ENCODE data around the gene YBX3.
A peak's percentile ranks its signal among the peaks of the same experiment; 100 is the strongest.
"Not testable (repeated sequence)": the region's sequence is repeated elsewhere in the genome, so short reads cannot be mapped to it uniquely, and the experiment has no call there.

YBX3 gene

DNA sequence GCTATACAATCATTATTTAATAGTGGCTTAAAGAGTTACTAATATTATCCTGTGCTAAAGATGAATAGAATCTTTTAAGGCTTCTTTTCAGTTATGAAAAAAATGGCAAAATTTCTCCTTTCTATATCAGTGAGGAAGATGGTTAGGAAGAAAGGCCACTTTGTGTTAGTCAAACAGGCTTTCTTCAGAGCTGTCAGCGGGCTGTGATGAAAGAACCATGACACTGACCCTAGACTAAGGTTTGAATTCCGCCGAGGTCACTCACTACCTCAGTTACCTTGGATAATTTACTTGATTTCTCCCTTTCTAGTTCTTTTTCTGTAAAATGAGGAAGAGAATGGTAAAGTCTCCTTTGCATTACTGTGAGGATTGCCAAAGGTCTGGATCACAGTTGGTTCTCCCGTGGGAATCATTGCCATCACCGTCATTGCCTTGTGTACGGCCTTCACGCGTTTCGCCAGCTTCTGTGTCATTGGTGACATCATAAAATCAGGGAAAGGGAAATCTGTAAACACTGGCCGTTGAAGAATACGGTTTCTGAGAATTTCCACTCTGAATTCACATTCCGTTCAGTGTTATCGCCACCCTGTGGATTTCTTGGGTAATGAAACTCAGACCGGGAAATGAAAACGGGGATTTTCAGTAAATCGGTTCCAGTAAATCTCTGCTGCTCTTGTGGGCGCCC lies 26.7 kb upstream of the YBX3 start:
- TF ChIP-seq, protein P1, sequence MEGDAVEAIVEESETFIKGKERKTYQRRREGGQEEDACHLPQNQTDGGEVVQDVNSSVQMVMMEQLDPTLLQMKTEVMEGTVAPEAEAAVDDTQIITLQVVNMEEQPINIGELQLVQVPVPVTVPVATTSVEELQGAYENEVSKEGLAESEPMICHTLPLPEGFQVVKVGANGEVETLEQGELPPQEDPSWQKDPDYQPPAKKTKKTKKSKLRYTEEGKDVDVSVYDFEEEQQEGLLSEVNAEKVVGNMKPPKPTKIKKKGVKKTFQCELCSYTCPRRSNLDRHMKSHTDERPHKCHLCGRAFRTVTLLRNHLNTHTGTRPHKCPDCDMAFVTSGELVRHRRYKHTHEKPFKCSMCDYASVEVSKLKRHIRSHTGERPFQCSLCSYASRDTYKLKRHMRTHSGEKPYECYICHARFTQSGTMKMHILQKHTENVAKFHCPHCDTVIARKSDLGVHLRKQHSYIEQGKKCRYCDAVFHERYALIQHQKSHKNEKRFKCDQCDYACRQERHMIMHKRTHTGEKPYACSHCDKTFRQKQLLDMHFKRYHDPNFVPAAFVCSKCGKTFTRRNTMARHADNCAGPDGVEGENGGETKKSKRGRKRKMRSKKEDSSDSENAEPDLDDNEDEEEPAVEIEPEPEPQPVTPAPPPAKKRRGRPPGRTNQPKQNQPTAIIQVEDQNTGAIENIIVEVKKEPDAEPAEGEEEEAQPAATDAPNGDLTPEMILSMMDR (IDR thresholded peaks at IDR 0.05; ENCODE audit: insufficient read depth, missing control alignments), result peak; percentile 98
- peak; percentile 44 for FAIRE-seq
- peak; percentile 34 for DNase-seq (ENCODE audit: insufficient read length, low spot score)

DNA sequence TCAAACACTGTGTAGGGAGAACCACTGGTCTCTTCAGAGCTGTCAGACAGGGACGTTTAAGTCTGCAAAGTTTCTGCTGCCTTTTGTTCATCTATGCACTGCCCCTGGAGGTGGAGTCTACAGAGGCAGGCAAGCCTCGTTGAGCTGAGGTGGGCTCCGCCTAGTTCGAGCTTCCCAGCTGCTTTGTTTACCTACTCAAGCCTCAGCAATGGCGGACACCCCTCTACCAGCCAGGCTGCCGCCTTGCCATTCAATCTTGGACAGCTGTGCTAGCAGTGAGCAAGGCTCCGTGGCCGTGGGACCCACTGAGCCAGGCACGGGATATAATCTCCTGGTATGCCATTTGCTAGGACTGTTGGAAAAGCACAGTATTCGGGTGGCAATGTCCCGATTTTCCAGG lies 24.6 kb upstream of the YBX3 start:
- FAIRE-seq (no peak), DNase-seq (ENCODE audit: insufficient read length, low spot score) (no peak)
- TF ChIP-seq, protein P1 (IDR thresholded peaks at IDR 0.05; ENCODE audit: insufficient read depth, missing control alignments), result no peak

DNA sequence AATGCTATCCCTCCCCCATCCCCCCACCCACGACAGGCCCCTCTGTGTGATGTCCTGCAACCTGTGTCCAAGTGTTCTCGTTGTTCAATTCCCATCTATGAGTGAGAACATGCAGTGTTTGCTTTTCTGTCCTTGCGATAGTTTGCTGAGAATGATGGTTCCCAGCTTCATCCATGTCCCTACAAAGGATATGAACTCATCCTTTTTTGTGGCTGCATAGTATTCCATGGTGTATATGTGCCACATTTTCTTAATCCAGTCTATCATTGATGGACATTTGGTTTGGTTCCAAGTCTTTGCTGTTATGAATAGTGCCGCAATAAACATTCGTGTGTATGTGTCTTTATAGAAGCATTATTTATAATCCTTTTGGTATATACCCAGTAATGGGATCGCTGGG lies 20.3 kb upstream of the YBX3 start:
- FAIRE-seq; DNase-seq (ENCODE audit: insufficient read length, low spot score): not testable (repeated sequence)

DNA sequence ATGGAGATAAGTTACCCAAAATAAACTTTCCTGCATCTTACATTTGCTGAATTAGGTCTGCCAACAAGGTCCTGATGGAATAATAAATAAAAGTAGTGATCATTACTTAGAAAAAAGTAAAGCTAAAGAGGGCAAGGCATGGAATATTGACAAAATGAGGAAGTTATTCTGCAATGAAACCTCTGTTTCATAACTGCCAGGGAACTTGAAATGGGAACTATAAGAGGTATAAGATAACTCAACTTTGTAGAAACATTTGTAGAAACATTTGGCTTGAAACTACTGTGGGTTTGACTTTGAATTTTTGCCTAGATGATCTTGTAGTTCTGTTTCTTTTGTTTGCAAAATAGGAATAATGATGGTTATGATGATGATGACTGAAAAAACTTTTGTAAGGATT lies 18.7 kb upstream of the YBX3 start:
- FAIRE-seq, result no peak

DNA sequence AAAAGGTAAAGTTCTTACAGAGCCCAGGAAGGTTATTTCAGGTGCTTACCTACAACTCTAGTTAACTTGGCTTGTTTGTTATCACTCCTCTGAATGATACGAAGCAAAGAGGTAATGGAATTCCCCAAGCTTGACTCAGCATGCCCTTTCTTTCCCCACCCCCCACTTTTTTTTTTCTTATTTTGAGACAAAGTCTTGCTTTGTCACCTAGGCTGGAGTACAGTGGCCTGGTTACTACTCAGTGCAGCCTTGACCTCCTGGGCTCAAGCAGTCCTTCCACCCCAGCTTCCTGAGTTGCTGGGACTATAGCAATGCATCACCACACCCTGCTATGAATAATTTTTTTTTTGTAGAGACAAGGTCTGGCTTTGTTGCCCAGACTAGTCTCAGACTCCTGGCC lies 17.1 kb upstream of the YBX3 start:
- DNase-seq (ENCODE audit: insufficient read length, low spot score), result no peak
- TF ChIP-seq, protein P1 (IDR thresholded peaks at IDR 0.05; ENCODE audit: insufficient read depth, missing control alignments), result no peak
- FAIRE-seq, result no peak

More for the DNA sequence above, 18.7 kb upstream of the YBX3 start:
- DNase-seq (ENCODE audit: insufficient read length, low spot score), result no peak
- TF ChIP-seq, protein P1 (IDR thresholded peaks at IDR 0.05; ENCODE audit: insufficient read depth, missing control alignments), result no peak

DNA sequence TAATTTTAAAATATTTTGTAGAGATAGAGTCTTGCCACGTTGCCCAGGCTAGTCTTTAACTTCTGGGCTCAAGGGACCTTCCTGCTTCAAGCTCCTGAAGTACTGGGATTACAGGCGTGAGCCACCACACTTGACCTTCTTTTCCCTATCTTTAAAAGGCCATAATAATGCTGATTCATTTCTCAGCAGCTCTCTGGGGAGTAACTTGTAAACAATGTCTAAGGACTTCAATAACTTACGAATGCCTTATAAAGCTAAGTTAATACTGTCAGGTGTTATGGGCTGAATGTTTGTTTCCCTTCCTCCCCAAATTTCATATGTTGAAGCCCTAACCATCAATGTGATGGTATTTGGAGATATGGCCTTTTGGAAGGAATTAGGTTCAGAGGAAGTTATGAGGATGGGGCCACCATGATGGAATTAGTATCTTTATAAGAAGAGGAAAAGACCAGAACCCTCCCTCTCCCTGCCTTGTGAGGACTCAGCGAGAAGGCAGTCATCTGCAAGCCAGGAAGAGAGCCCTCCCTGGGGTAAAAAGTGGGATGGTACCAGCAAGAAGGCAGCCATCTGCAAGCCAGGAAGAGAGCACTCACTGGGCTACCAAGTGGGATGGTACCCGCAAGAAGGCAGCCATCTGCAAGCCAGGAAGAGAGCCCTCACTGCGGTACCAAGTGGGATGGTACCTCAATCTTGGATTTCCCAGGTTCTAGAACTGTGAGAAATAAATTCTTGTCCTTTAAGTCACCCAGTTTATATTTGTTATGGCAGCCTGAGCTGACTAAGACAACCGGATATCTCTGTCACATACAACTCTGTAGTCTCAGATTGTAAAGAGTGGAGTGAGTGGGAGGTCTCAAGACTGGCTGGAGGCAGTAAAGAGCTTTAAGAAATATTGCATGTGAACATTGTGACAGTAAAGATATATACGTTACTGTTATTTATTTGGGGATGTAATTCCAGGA lies 16.3 kb upstream of the YBX3 start:
- FAIRE-seq (no peak), DNase-seq (ENCODE audit: insufficient read length, low spot score) (no peak)
- TF ChIP-seq, protein P1 (IDR thresholded peaks at IDR 0.05; ENCODE audit: insufficient read depth, missing control alignments), result no peak

DNA sequence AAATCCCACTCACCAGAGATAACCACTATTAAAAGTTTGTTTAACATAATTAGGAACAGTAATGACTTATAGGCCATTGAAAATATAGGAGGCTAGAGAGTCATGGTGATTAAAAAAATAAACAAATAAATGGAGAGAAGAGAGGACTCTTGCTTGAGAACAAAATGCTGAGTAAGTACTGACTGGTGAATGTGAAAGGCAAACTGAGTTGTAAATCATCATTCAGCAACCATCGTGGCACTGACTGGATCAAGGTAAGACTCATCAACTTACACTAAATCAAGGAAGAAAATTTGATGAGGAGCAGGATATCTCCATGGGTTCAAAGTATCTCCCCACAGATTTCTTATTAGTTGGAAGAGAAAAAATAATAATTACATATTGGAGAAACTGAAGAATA lies 14.1 kb upstream of the YBX3 start:
- TF ChIP-seq, protein P1 (IDR thresholded peaks at IDR 0.05; ENCODE audit: insufficient read depth, missing control alignments), result no peak
- FAIRE-seq, result no peak
- DNase-seq (ENCODE audit: insufficient read length, low spot score), result no peak
